SIG-M5 treated with dmso at 0.1 percent for 504 hours (cell line): ENCODE measurements around the gene TOR2A.

ENCODE experiments used
- DNase-seq: peaks from one replicate; lab custom pipeline; 2025; ENCODE audit not compliant: unreplicated experiment; lab: John Stamatoyannopoulos, UW

Gene TOR2A

GRCh38 chr9:127700594-127701255 is 34.4 kb downstream of the TOR2A start:
- DNase-seq, result no peak

GRCh38 chr9:127700140-127700539 is 35.0 kb downstream of the TOR2A start:
- DNase-seq, result no peak

- peak; percentile 63 for DNase-seq
Measured at GRCh38 chr9:127698985-127699670, 36.0 kb downstream of the TOR2A start.

- DNase-seq, result no peak
Measured at GRCh38 chr9:127698386-127698785, 36.7 kb downstream of the TOR2A start.

- no peak for DNase-seq
Measured at GRCh38 chr9:127697575-127697974, 37.5 kb downstream of the TOR2A start.

- DNase-seq, result no peak
Measured at GRCh38 chr9:127694890-127695720, 40.0 kb downstream of the TOR2A start.

GRCh38 chr9:127693697-127694096 is 41.4 kb downstream of the TOR2A start:
- no peak for DNase-seq

GRCh38 chr9:127693143-127693542 is 42.0 kb downstream of the TOR2A start:
- no peak for DNase-seq

GRCh38 chr9:127692071-127692470 is 43.0 kb downstream of the TOR2A start:
- no peak for DNase-seq

- DNase-seq, result no peak
Measured at GRCh38 chr9:127690735-127691134, 44.4 kb downstream of the TOR2A start.

GRCh38 chr9:127689329-127690000 is 45.6 kb downstream of the TOR2A start:
- no peak for DNase-seq

GRCh38 chr9:127686461-127687393 is 48.4 kb downstream of the TOR2A start:
- DNase-seq, result no peak

GRCh38 chr9:127684576-127684975 is 50.5 kb downstream of the TOR2A start:
- DNase-seq, result no peak

- no peak for DNase-seq
Measured at GRCh38 chr9:127683723-127684122, 51.4 kb downstream of the TOR2A start.

GRCh38 chr9:127682351-127683136 is 52.5 kb downstream of the TOR2A start:
- DNase-seq, result no peak
